ENCODE measurements around the gene ALDH1B1.
"Not testable (repeated sequence)": the region's sequence is repeated elsewhere in the genome, so short reads cannot be mapped to it uniquely, and the experiment has no call there.

ALDH1B1 gene

DNA sequence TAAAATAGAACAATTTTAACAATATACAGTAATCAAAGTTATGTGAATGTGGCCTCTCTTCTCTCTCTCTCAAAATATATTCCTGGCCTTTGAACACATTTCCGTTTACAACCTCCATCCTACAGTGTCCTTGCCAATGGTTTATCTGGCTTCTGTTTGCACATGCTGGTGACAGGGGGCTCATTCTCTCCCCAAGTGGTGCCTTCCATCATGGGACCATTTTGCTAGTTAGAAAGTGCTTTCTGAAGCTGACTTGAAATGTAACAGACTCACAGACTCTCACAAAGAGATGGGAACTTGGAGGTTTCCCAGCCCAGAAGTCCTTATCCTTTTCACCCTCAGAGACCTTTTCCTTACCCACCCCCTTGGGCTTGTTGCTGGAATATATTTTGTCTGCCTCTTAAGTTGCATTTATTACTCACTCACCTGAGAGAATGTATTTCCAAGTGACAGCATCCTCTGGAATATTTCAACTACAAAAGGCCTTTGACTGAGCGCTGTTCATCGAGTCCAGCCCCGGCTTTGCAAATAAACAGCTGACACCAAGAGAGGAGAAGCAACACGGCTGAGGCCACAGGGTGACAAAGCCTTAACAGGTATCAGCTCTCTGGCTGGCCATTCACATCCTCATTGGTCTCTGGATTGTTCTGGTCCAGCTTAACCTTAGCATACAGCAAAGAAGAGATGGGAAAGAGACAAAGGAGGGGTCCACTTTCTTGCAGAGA, 17.5 kb upstream of the ALDH1B1 start:
- POLR2A ChIA-PET: no interaction called here
- CTCF ChIA-PET: interaction anchor here (0.9 to 1.2 kb wide), 4 partner anchors 9 to 58 kb away, joined by 3 to 7 read pairs (median 4); no protein-coding TSS in a partner anchor

DNA sequence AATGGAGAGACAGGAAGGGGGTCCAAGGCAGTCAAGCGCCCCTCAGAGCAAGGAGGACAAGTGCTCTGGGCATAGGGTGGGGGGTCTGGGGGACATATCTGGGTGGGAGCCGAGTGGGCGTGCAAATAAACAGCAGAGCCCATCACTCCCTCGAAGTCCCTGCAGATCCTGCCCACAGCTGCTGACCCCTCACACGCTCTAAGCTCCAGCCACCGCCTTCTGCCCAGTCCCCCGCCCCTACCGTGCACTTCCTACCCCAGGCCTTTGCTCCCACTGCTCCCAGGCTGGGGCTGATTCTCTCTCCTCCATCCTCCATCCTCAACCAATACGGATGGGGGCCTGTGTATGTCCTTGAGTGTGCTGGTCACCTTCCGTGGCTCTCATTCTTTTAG, 16.9 kb upstream of the ALDH1B1 start:
- TF ChIP-seq, protein P1, sequence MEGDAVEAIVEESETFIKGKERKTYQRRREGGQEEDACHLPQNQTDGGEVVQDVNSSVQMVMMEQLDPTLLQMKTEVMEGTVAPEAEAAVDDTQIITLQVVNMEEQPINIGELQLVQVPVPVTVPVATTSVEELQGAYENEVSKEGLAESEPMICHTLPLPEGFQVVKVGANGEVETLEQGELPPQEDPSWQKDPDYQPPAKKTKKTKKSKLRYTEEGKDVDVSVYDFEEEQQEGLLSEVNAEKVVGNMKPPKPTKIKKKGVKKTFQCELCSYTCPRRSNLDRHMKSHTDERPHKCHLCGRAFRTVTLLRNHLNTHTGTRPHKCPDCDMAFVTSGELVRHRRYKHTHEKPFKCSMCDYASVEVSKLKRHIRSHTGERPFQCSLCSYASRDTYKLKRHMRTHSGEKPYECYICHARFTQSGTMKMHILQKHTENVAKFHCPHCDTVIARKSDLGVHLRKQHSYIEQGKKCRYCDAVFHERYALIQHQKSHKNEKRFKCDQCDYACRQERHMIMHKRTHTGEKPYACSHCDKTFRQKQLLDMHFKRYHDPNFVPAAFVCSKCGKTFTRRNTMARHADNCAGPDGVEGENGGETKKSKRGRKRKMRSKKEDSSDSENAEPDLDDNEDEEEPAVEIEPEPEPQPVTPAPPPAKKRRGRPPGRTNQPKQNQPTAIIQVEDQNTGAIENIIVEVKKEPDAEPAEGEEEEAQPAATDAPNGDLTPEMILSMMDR (IDR thresholded peaks at IDR 0.05; ENCODE audit: insufficient read depth, low read length, missing control alignments): no peak
- ChIA-PET CTCF (interaction anchor here (0.7 to 0.9 kb wide), 2 partner anchors 13 to 471 kb away, joined by 3 to 4 read pairs; no protein-coding TSS in a partner anchor), POLR2A (no interaction called here)
- no peak for DNase-seq (ENCODE audit: low read depth, low spot score)
- no peak overlapping the region for H3K4me3 ChIP-seq (ENCODE audit: low read depth, low read length)

More for the DNA sequence above, 17.5 kb upstream of the ALDH1B1 start:
- TF ChIP-seq, protein P1 (IDR thresholded peaks at IDR 0.05; ENCODE audit: insufficient read depth, low read length, missing control alignments): no peak
- no peak for DNase-seq (ENCODE audit: low read depth, low spot score)
- no peak overlapping the region for H3K4me3 ChIP-seq (ENCODE audit: low read depth, low read length)

DNA sequence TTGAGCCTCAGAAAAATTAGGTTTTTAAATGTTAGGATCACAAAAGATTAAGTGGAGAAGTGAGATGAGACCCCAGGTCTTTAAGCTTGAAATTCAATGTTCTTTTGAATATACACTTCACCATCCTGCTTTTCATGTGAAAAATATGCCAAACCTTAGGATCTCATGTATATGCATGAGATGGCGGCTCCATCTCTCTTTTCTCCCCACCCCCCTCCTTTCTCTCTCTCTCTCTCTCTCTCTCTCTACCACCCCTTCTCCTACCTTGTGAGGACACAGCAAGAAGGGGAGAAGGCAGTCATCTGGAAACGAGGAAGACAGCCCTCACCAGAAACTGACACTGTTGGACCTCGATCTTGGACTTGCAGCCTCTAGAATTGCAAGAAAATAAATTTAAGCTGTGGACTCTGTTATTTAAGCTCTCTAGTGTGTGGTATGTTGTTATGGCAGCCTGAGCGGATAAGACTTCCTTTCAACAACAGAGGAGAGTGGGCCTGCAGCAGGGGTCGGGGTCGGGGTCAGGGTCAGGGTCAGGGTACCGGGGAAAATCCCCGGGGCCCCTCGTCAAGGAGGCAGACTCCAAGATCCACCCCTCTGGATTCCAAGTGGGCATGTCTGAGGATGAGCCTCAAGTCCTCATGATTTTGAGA, 16.4 kb upstream of the ALDH1B1 start:
- no peak for DNase-seq (ENCODE audit: low read depth, low spot score)
- ChIA-PET CTCF (interaction anchor here (0.7 to 1.0 kb wide), 4 partner anchors 12 to 472 kb away, joined by 3 to 4 read pairs (median 3); no protein-coding TSS in a partner anchor), POLR2A (no interaction called here)
- H3K4me3 ChIP-seq (ENCODE audit: low read depth, low read length): no peak overlapping the region
- TF ChIP-seq, protein P1 (IDR thresholded peaks at IDR 0.05; ENCODE audit: insufficient read depth, low read length, missing control alignments): no peak

- POLR2A ChIA-PET; H3K4me3 ChIP-seq (ENCODE audit: low read depth, low read length); DNase-seq (ENCODE audit: low read depth, low spot score): not testable (repeated sequence)
- CTCF ChIA-PET: interaction anchor here (0.7 to 1.5 kb wide), 4 partner anchors 14 to 55 kb away, joined by 3 to 4 read pairs (median 3); no protein-coding TSS in a partner anchor
Measured at GRCh38 chr9:38377336-38378083, 15.0 kb upstream of the ALDH1B1 start.

GRCh38 chr9:38380230-38380871, 12.2 kb upstream of the ALDH1B1 start:
- CTCF ChIA-PET: interaction anchor here (1.7 kb wide), 1 partner anchor 17 kb away, joined by 5 read pairs; no protein-coding TSS in a partner anchor
- DNase-seq (ENCODE audit: low read depth, low spot score): no peak
- TF ChIP-seq, protein P1 (IDR thresholded peaks at IDR 0.05; ENCODE audit: insufficient read depth, low read length, missing control alignments): no peak
- POLR2A ChIA-PET: no interaction called here
- H3K4me3 ChIP-seq (ENCODE audit: low read depth, low read length): no peak overlapping the region

- POLR2A ChIA-PET: no interaction called here
- TF ChIP-seq, protein P1 (IDR thresholded peaks at IDR 0.05; ENCODE audit: insufficient read depth, low read length, missing control alignments): no peak
- DNase-seq (ENCODE audit: low read depth, low spot score): no peak
- CTCF ChIA-PET: interaction anchor here (1.7 kb wide), 1 partner anchor 18 kb away, joined by 5 read pairs; no protein-coding TSS in a partner anchor
- no peak overlapping the region for H3K4me3 ChIP-seq (ENCODE audit: low read depth, low read length)
Measured at GRCh38 chr9:38380872-38381534, 11.5 kb upstream of the ALDH1B1 start.

Data from AG04449 (cell line).